Neural crest cell (in vitro differentiated cells): ENCODE measurements around the gene DOC2A. TPM values are rescaled to one million over a fixed set of nuclear protein-coding genes. Genes with fewer than 3 reads are reported as not detected.
A peak's percentile ranks its signal among the peaks of the same experiment; 100 is the strongest.
"Not testable (repeated sequence)": the region's sequence is repeated elsewhere in the genome, so short reads cannot be mapped to it uniquely, and the experiment has no call there.

Experiments used
- DNase-seq: peaks from one replicate; pipeline ENCODE4 v3.0.0; 2021; ENCODE audit warnings: low read depth, mixed read lengths, low spot score
- H3K27ac Mint-ChIP-seq: one replicate; pipeline ENCODE4 v1.8.0; 2021; ENCODE audit warnings: mild to moderate bottlenecking, mixed read lengths; ENCODE audit not compliant: unreplicated experiment
- H3K27me3 Mint-ChIP-seq: 2 replicates; pipeline ENCODE4 v1.8.0; 2021; ENCODE audit warnings: low read depth, mild to moderate bottlenecking, mixed read lengths
- H3K36me3 Mint-ChIP-seq: 2 replicates; pipeline ENCODE4 v1.8.0; 2021; ENCODE audit warnings: low read depth, mild to moderate bottlenecking, mixed read lengths
- H3K4me1 Mint-ChIP-seq: 2 replicates; pipeline ENCODE4 v1.8.0; 2021; ENCODE audit warnings: mixed read lengths
- H3K4me3 Mint-ChIP-seq: one replicate; pipeline ENCODE4 v1.8.0; 2021; ENCODE audit warnings: mild to moderate bottlenecking, mixed read lengths
- H3K9me3 Mint-ChIP-seq: 2 replicates; pipeline ENCODE4 v1.8.0; 2021; ENCODE audit warnings: mixed read lengths
- CTCF ChIP-seq: fragments of 200-600 bp; sonication (generic); conservative IDR thresholded peaks from 2 replicates; pipeline ENCODE4 v1.5.0; 2021; ENCODE audit warnings: antibody characterized with exemption, mild to moderate bottlenecking
- total RNA-seq: library from RNA; stranded (reverse); gene quantifications from 2 replicates; pipeline ENCODE4 v1.2.1, GENCODE V29; 2021

Gene DOC2A
- total RNA-seq, 1 donor from 2014 or later = 5.7 TPM

- Mint-ChIP-seq H3K27ac (no peak overlapping the region), H3K27me3 (peaks cover 8% of the 10 kb centered on the region), H3K36me3 (no peaks in the 10 kb centered on the region), H3K4me3 (no peak overlapping the region), H3K9me3 (no peaks in the 10 kb centered on the region), H3K4me1 (no peaks in the 10 kb centered on the region)
- no peak for DNase-seq
- TF ChIP-seq CTCF = peak; percentile 66
These were observed 31.0 kb upstream of the DOC2A start for GRCh38 chr16:30041841-30042240.

- H3K4me1 Mint-ChIP-seq, H3K36me3 Mint-ChIP-seq, H3K9me3 Mint-ChIP-seq: not testable (repeated sequence)
These were observed 29.9 kb upstream of the DOC2A start for GRCh38 chr16:30040690-30041089.

GRCh38 chr16:30040221-30040620 is 29.4 kb upstream of the DOC2A start:
- no peaks in the 10 kb centered on the region for H3K4me1 Mint-ChIP-seq
- H3K27ac Mint-ChIP-seq = no peak overlapping the region
- H3K36me3 Mint-ChIP-seq = no peaks in the 10 kb centered on the region
- no peak for TF ChIP-seq CTCF
- DNase-seq = no peak
- H3K4me3 Mint-ChIP-seq = no peak overlapping the region
- H3K27me3 Mint-ChIP-seq = peaks cover 17% of the 10 kb centered on the region
- H3K9me3 Mint-ChIP-seq = no peaks in the 10 kb centered on the region

More at GRCh38 chr16:30040690-30041089, 29.9 kb upstream of the DOC2A start:
- H3K4me3 Mint-ChIP-seq, H3K27ac Mint-ChIP-seq, DNase-seq: not testable (repeated sequence)
- H3K27me3 Mint-ChIP-seq = peaks cover 13% of the 10 kb centered on the region

GRCh38 chr16:30033270-30033669 is 22.4 kb upstream of the DOC2A start:
- no peak overlapping the region for H3K4me3 Mint-ChIP-seq

GRCh38 chr16:30032083-30032819 is 21.4 kb upstream of the DOC2A start:
- DNase-seq = peak; percentile 77
- Mint-ChIP-seq H3K4me3 (peak overlapping the region; percentile 89), H3K27ac (no peak overlapping the region), H3K27me3 (peaks cover 50% of the 10 kb centered on the region), H3K9me3 (no peaks in the 10 kb centered on the region), H3K36me3 (no peaks in the 10 kb centered on the region), H3K4me1 (peaks cover 20% of the 10 kb centered on the region)
- peak; percentile 87 for TF ChIP-seq CTCF

More at GRCh38 chr16:30033270-30033669, 22.4 kb upstream of the DOC2A start:
- no peak for TF ChIP-seq CTCF
- no peak for DNase-seq
- no peaks in the 10 kb centered on the region for H3K9me3 Mint-ChIP-seq
- H3K27ac Mint-ChIP-seq = no peak overlapping the region
- H3K4me1 Mint-ChIP-seq = peaks cover 15% of the 10 kb centered on the region
- H3K36me3 Mint-ChIP-seq = no peaks in the 10 kb centered on the region
- peaks cover 44% of the 10 kb centered on the region for H3K27me3 Mint-ChIP-seq

GRCh38 chr16:30031477-30031918 is 20.7 kb upstream of the DOC2A start:
- H3K4me1 Mint-ChIP-seq = peaks cover 20% of the 10 kb centered on the region
- no peak overlapping the region for H3K27ac Mint-ChIP-seq
- DNase-seq = no peak
- peaks cover 54% of the 10 kb centered on the region for H3K27me3 Mint-ChIP-seq
- no peaks in the 10 kb centered on the region for H3K36me3 Mint-ChIP-seq
- no peak for TF ChIP-seq CTCF
- no peaks in the 10 kb centered on the region for H3K9me3 Mint-ChIP-seq
- H3K4me3 Mint-ChIP-seq = peak overlapping the region; percentile 47
